Omental fat pad (tissue), 4 donors: Measurements from ENCODE around the gene AFF3. TPM values are rescaled to one million over a fixed set of nuclear protein-coding genes. Genes with fewer than 3 reads are reported as not detected.

Experiments
- ATAC-seq: fragments of 150-250 bp; one replicate; pipeline ENCODE4 v1.9.1; 2016; ENCODE audit warnings: mild to moderate bottlenecking, moderate library complexity; ENCODE audit not compliant: low FRiP score
- DNase-seq: peaks from one replicate; pipeline ENCODE4 v3.0.0-alpha.2; 2019; ENCODE audit warnings: low spot score
- CTCF ChIP-seq, 3 donors: fragments of 450-650 bp; IDR thresholded peaks; one replicate each; pipeline ENCODE4 v1.5.1; 2016 to 2017; ENCODE audit warnings: antibody characterized with exemption in 3 of 3, mild to moderate bottlenecking in 3 of 3, moderate library complexity in 2 of 3
- total RNA-seq, 4 donors: library from RNA; depleted of rRNA; stranded (reverse); fragments of >200 nt; gene quantifications; one replicate each; pipeline ENCODE4 v1.1.0, GENCODE V29; 2016

The AFF3 gene
- total RNA-seq, 4 donors from 2014 or later, result 1.4 to 6.0 (median 2.7) TPM

- ATAC-seq, result no peak
- DNase-seq, result no peak
- no peak for TF ChIP-seq CTCF (IDR thresholded peaks at IDR 0.05)
Measured at GRCh38 chr2:99682275-99683060, 459.9 kb downstream of the AFF3 start.

- no peak for TF ChIP-seq CTCF (IDR thresholded peaks at IDR 0.05)
- ATAC-seq (peak; percentile 46), DNase-seq (no peak)
Measured at GRCh38 chr2:99680946-99681345, 461.4 kb downstream of the AFF3 start.

- DNase-seq, result no peak
- ATAC-seq, result no peak
- no peak for TF ChIP-seq CTCF (IDR thresholded peaks at IDR 0.05)
Measured at GRCh38 chr2:99679518-99679917, 462.9 kb downstream of the AFF3 start.

- TF ChIP-seq CTCF (IDR thresholded peaks at IDR 0.05), result no peak
- DNase-seq (no peak), ATAC-seq (no peak)
Measured at GRCh38 chr2:99678625-99679024, 463.8 kb downstream of the AFF3 start.

- ATAC-seq, result no peak
- no peak for TF ChIP-seq CTCF (IDR thresholded peaks at IDR 0.05)
- no peak for DNase-seq
Measured at GRCh38 chr2:99677814-99678213, 464.6 kb downstream of the AFF3 start.

GRCh38 chr2:99675130-99675661, 467.2 kb downstream of the AFF3 start:
- ATAC-seq, result no peak

More at GRCh38 chr2:99675130-99675661, 467.2 kb downstream of the AFF3 start:
- no peak for DNase-seq
- no peak for TF ChIP-seq CTCF (IDR thresholded peaks at IDR 0.05)
